H9 (cell line): ENCODE results near the gene NET1. TPM values are rescaled to one million over a fixed set of nuclear protein-coding genes. Genes with fewer than 3 reads are reported as not detected.
A peak's percentile ranks its signal among the peaks of the same experiment; 100 is the strongest.

Experiments used
- DNase-seq: peaks from one replicate; pipeline ENCODE4 v3.0.0-alpha.2; 2017
- H2AFZ ChIP-seq: one replicate; pipeline ENCODE4 v1.6.1; 2013; ENCODE audit warnings: mild to moderate bottlenecking, low read length, control low read depth, moderate library complexity
- H2AK5ac ChIP-seq: 2 replicates; pipeline ENCODE4 v1.6.1; 2013; ENCODE audit warnings: low read length, control low read depth, mixed read lengths; ENCODE audit not compliant: insufficient read length
- H2BK120ac ChIP-seq: one replicate; pipeline ENCODE4 v1.6.1; 2013; ENCODE audit warnings: low read depth, mild to moderate bottlenecking, low read length, control low read depth, inconsistent platforms; ENCODE audit not compliant: poor library complexity, severe bottlenecking
- H2BK12ac ChIP-seq: 2 replicates; pipeline ENCODE4 v1.6.1; 2013; ENCODE audit warnings: low read length, control low read depth, mixed read lengths, low read depth; ENCODE audit not compliant: insufficient read length
- H2BK15ac ChIP-seq: 2 replicates; pipeline ENCODE4 v1.6.1; 2013; ENCODE audit warnings: low read depth, low read length, control low read depth
- H2BK20ac ChIP-seq: one replicate; pipeline ENCODE4 v1.6.1; 2013; ENCODE audit warnings: low read depth, mild to moderate bottlenecking, low read length, control low read depth, inconsistent platforms; ENCODE audit not compliant: poor library complexity, severe bottlenecking
- H2BK5ac ChIP-seq: 2 replicates; pipeline ENCODE4 v1.6.1; 2013; ENCODE audit warnings: low read length, control low read depth, mixed read lengths; ENCODE audit not compliant: insufficient read length
- H3K14ac ChIP-seq: 2 replicates; pipeline ENCODE4 v1.6.1; 2013; ENCODE audit warnings: low read length, control low read depth; ENCODE audit not compliant: insufficient read depth
- H3K18ac ChIP-seq: 2 replicates; pipeline ENCODE4 v1.6.1; 2013; ENCODE audit warnings: low read depth, mild to moderate bottlenecking, mixed read lengths, low read length, control low read depth; ENCODE audit not compliant: insufficient read length
- H3K23ac ChIP-seq: 2 replicates; pipeline ENCODE4 v1.6.1; 2013; ENCODE audit warnings: low read length, control low read depth, mixed read lengths, low read depth; ENCODE audit not compliant: insufficient read length
- H3K23me2 ChIP-seq: 2 replicates; pipeline ENCODE4 v1.6.1; 2013; ENCODE audit warnings: low read depth, mild to moderate bottlenecking, mixed read lengths, low read length, control low read depth; ENCODE audit not compliant: insufficient read length, poor library complexity, severe bottlenecking
- H3K27ac ChIP-seq: 2 replicates; pipeline ENCODE4 v1.5.1; 2013; ENCODE audit warnings: low read length, control low read depth, mixed read lengths, low read depth; ENCODE audit not compliant: insufficient read length
- H3K27me3 ChIP-seq: 2 replicates; pipeline ENCODE4 v1.6.1; 2013; ENCODE audit warnings: low read length, control low read depth, inconsistent platforms; ENCODE audit not compliant: insufficient read depth
- H3K4ac ChIP-seq: 2 replicates; pipeline ENCODE4 v1.6.1; 2013; ENCODE audit warnings: low read depth, mild to moderate bottlenecking, control low read depth, inconsistent platforms, low read length, moderate library complexity
- H3K4me1 ChIP-seq: 2 replicates; pipeline ENCODE4 v1.6.1; 2013; ENCODE audit warnings: low read length, control low read depth, inconsistent platforms; ENCODE audit not compliant: insufficient read depth
- H3K4me2 ChIP-seq: 2 replicates; pipeline ENCODE4 v1.6.1; 2013; ENCODE audit warnings: low read length, control low read depth, mixed read lengths; ENCODE audit not compliant: insufficient read length, insufficient read depth
- H3K56ac ChIP-seq: 2 replicates; pipeline ENCODE4 v1.6.1; 2013; ENCODE audit warnings: low read depth, mild to moderate bottlenecking, mixed read lengths, low read length, control low read depth; ENCODE audit not compliant: insufficient read length
- H3K79me1 ChIP-seq: 2 replicates; pipeline ENCODE4 v1.6.1; 2013; ENCODE audit warnings: low read depth, mild to moderate bottlenecking, moderate library complexity, low read length, control low read depth, inconsistent platforms; ENCODE audit not compliant: insufficient read depth, poor library complexity, severe bottlenecking
- H3K79me2 ChIP-seq: 2 replicates; pipeline ENCODE4 v1.6.1; 2013; ENCODE audit warnings: low read length, control low read depth, inconsistent platforms; ENCODE audit not compliant: insufficient read depth
- H3K9ac ChIP-seq: 2 replicates; pipeline ENCODE4 v1.6.1; 2013; ENCODE audit warnings: low read length, control low read depth, mixed read lengths; ENCODE audit not compliant: insufficient read length; ENCODE audit errors: extremely low read depth
- H3K9me3 ChIP-seq: one replicate; pipeline ENCODE4 v1.6.1; 2013; ENCODE audit warnings: low read depth, low read length, inconsistent platforms; ENCODE audit not compliant: control insufficient read depth
- H3T11ph ChIP-seq: one replicate; pipeline ENCODE4 v1.6.1; 2013; ENCODE audit warnings: mild to moderate bottlenecking, low read length, control low read depth, inconsistent platforms
- H4K20me1 ChIP-seq: one replicate; pipeline ENCODE4 v1.6.1; 2013; ENCODE audit not compliant: control insufficient read depth, insufficient read length, insufficient read depth
- H4K5ac ChIP-seq: 2 replicates; pipeline ENCODE4 v1.6.1; 2013; ENCODE audit warnings: low read depth, mild to moderate bottlenecking, mixed read lengths, low read length, control low read depth; ENCODE audit not compliant: insufficient read length
- H4K8ac ChIP-seq: replicated peaks from 2 replicates; pipeline ENCODE4 v1.6.1; 2013; ENCODE audit warnings: low read length, control low read depth, mixed read lengths, low read depth; ENCODE audit not compliant: insufficient read length
- H4K91ac ChIP-seq: 2 replicates; pipeline ENCODE4 v1.6.1; 2013; ENCODE audit warnings: low read depth, mild to moderate bottlenecking, moderate library complexity, mixed read lengths, low read length, control low read depth; ENCODE audit not compliant: insufficient read length
- H3K27ac Mint-ChIP-seq, 3 experiments: 2 replicates in 2 of 3; 3 replicates in 1 of 3; pipeline ENCODE4 v1.8.0; 2020 to 2021; ENCODE audit warnings: mixed read lengths in 3 of 3, mild to moderate bottlenecking in 1 of 3, moderate library complexity in 1 of 3
- H3K27me3 Mint-ChIP-seq: 2 replicates; pipeline ENCODE4 v1.8.0; 2021; ENCODE audit warnings: low read depth, mild to moderate bottlenecking, moderate library complexity, mixed read lengths
- H3K36me3 Mint-ChIP-seq, 3 experiments: 2 replicates in 2 of 3; 3 replicates in 1 of 3; pipeline ENCODE4 v1.8.0; 2020 to 2021; ENCODE audit warnings: low read depth in 3 of 3, mixed read lengths in 3 of 3; ENCODE audit not compliant: insufficient read depth in 1 of 3
- H3K4me1 Mint-ChIP-seq, 2 experiments: 2 replicates each; pipeline ENCODE4 v1.8.0; 2020; ENCODE audit warnings: mixed read lengths in 2 of 2
- H3K4me3 Mint-ChIP-seq, 2 experiments: 2 replicates in 1 of 2; 3 replicates in 1 of 2; pipeline ENCODE4 v1.8.0; 2020 to 2021; ENCODE audit warnings: mild to moderate bottlenecking in 2 of 2, mixed read lengths in 2 of 2, moderate library complexity in 1 of 2
- H3K9me3 Mint-ChIP-seq, 2 experiments: 2 replicates in 1 of 2; 3 replicates in 1 of 2; pipeline ENCODE4 v1.8.0; 2020; ENCODE audit warnings: mild to moderate bottlenecking in 2 of 2, mixed read lengths in 2 of 2, moderate library complexity in 1 of 2
- CTCF ChIP-seq: fragments of 200-600 bp; sonication (generic); conservative IDR thresholded peaks from 3 replicates; pipeline ENCODE4 v1.8.0; 2021; ENCODE audit warnings: antibody characterized with exemption, mild to moderate bottlenecking
- WGBS: extraction: QIAGEN DNeasy Blood & Tissue Kit; methylation state at CpG from one replicate; pipeline ENCODE4 v1.1.7; 2013; ENCODE audit warnings: missing lambda C conversion rate, low lambda C conversion rate, mixed read lengths; ENCODE audit not compliant: insufficient read length; ENCODE audit errors: extremely low coverage; 5-methylcytosine and 5-hydroxymethylcytosine counted together
- total RNA-seq: library from RNA; stranded (reverse); gene quantifications from 2 replicates; pipeline ENCODE4 v1.2.1, GENCODE V29; 2021

The NET1 gene
- total RNA-seq, 1 experiment from 2014 or later: 50.6 TPM

DNA sequence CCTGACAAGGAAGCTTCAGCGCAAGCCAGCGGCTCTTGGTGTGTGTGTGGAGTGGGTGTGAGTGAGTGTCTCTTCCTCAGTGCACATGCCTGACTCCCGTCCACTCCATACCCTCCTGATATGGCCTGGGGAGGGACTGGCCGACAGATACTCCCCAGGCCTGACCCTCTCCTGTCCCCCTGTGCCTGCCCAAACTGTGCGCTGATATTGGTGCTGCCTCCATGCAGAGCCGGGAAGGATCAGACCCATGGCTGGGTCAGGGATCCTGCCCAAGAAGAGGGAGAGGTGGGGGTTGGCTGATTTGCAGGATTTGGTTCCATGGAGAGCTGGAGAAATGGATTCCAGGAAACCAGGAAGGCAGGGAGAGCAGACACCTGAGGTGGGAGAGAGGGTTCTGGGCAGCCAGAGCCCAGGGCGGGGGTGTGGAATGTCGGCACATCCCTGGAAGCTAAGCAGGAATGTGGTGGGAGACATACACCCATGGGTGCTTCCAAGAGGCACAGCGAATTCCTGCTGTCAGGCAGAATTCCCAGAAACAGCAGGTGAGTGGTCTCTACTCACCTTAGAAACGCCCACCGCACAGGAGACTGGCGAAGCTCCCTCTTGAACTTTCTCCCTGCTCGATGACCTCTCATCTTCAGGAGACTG lies 80.7 kb downstream of the NET1 start:
- Histone ChIP-seq H3K4ac (no peak overlapping the region), H4K20me1 (no peaks in the 10 kb centered on the region), H3K18ac (no peak overlapping the region), H2BK12ac (no peak overlapping the region), H3K79me1 (no peaks in the 10 kb centered on the region), H2AK5ac (no peak overlapping the region), H2BK5ac (no peak overlapping the region), H4K5ac (no peak overlapping the region), H4K91ac (no peak overlapping the region), H3T11ph (no peak overlapping the region), H3K56ac (no peak overlapping the region), H2BK15ac (no peak overlapping the region), H3K23ac (no peak overlapping the region), H2BK120ac (no peak overlapping the region), H2AFZ (no peak overlapping the region), H3K9ac (no peak overlapping the region), H3K4me1 (no peaks in the 10 kb centered on the region), H4K8ac (no peak overlapping the region), H3K9me3 (peaks cover 6% of the 10 kb centered on the region), H3K23me2 (no peaks in the 10 kb centered on the region), H3K14ac (no peak overlapping the region), H3K27me3 (no peaks in the 10 kb centered on the region), H3K79me2 (no peaks in the 10 kb centered on the region), H3K27ac (no peak overlapping the region), H3K4me2 (no peak overlapping the region), H2BK20ac (no peak overlapping the region)
- peak overlapping the region in 1 of 3 experiments; percentile 47; a peak in 1 of 7 replicates for H3K27ac Mint-ChIP-seq
- H3K9me3 Mint-ChIP-seq: peaks cover 9 to 11% of the 10 kb centered on the region in 2 experiments
- H3K4me3 Mint-ChIP-seq: no peak overlapping the region
- peaks cover 4% of the 10 kb centered on the region for H3K27me3 Mint-ChIP-seq
- WGBS: no CpG with 5 or more reads among the region's 13 CpGs
- peaks cover 3 to 11% (median 5%) of the 10 kb centered on the region in 3 experiments for H3K36me3 Mint-ChIP-seq
- DNase-seq: no peak
- no peak for TF ChIP-seq CTCF
- peaks cover 14 to 16% of the 10 kb centered on the region in 2 experiments; a peak in 3 of 4 replicates for H3K4me1 Mint-ChIP-seq
